ENCODE data around the gene KLF16. TPM values are rescaled to one million over a fixed set of nuclear protein-coding genes. Genes with fewer than 3 reads are reported as not detected.
"Not testable (repeated sequence)": the region's sequence is repeated elsewhere in the genome, so short reads cannot be mapped to it uniquely, and the experiment has no call there.

KLF16 gene
- total and polyA plus RNA-seq, 11 donors: 2.9 to 19.7 (median 9.2) TPM

DNA sequence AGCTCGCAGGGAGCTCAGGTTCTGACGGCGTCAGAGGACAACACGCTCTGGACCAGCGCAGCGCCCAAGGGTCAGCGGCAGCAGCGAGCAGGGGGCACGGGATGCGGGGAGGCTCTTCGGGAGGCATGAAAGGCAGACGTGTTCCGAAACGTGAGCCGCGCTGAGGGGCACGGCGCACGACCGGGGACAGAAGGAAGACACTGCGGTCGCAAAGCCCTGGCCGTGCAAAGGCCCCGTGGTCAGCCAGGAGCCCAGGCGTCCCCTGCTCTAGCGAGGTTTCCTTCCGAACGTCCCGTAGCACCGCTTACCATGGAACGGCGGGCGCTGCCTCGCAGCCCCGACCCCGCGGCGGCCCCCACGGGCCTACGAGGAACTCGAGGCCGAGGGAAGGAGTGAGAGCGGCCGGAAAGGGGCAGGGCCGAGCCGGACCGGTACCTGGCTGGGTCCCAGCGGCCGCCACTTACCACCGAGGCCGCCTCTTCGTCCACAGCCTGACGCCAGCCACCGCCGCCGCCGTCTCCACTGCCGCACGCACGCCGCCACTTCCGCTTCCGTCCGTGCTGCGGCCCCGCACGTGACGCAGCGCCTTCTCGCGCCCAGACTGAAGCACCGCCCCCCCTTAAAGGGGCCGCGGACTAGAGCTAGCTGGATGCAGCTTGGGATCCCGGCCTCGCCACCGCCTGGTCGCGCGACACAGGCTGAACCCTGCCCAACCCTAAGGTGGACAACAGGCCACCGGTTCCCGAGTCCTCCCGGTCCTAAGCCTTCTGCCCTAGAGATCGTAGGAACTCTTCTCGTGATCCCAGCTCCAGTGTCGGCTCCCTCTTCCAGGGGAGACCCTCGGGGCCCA is 12.5 kb upstream of the KLF16 start:
- Histone ChIP-seq H3K27me3 (no peaks in the 10 kb centered on the region), H3K36me3 (peaks cover 0 to 27% (median 16%) of the 10 kb centered on the region in 9 donors), H3K4me1 (peaks cover 11 to 67% (median 49%) of the 10 kb centered on the region in 12 donors), H3K27ac (peak overlapping the region; percentile 60 to 98 (median 94)), H3K4me3 (peak overlapping the region; percentile 63 to 100 (median 90)), H3K9me3 (no peaks in the 10 kb centered on the region)
- intact Hi-C loops (cut with DNase I): no loop called here
- DNase-seq: peak; percentile 93 to 96 (median 94)
- 0% methylated on average over 37 to 87 of the region's 87 CpGs for WGBS, 4 donors
- TF ChIP-seq, protein P1, sequence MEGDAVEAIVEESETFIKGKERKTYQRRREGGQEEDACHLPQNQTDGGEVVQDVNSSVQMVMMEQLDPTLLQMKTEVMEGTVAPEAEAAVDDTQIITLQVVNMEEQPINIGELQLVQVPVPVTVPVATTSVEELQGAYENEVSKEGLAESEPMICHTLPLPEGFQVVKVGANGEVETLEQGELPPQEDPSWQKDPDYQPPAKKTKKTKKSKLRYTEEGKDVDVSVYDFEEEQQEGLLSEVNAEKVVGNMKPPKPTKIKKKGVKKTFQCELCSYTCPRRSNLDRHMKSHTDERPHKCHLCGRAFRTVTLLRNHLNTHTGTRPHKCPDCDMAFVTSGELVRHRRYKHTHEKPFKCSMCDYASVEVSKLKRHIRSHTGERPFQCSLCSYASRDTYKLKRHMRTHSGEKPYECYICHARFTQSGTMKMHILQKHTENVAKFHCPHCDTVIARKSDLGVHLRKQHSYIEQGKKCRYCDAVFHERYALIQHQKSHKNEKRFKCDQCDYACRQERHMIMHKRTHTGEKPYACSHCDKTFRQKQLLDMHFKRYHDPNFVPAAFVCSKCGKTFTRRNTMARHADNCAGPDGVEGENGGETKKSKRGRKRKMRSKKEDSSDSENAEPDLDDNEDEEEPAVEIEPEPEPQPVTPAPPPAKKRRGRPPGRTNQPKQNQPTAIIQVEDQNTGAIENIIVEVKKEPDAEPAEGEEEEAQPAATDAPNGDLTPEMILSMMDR (IDR thresholded peaks at IDR 0.05): peak in 3 of 12 donors; percentile 9 to 15 (median 13)
- TF ChIP-seq POLR2A (IDR thresholded peaks at IDR 0.05): peak; percentile 4 to 93
- peak; percentile 81 to 94 (median 93) for ATAC-seq

DNA sequence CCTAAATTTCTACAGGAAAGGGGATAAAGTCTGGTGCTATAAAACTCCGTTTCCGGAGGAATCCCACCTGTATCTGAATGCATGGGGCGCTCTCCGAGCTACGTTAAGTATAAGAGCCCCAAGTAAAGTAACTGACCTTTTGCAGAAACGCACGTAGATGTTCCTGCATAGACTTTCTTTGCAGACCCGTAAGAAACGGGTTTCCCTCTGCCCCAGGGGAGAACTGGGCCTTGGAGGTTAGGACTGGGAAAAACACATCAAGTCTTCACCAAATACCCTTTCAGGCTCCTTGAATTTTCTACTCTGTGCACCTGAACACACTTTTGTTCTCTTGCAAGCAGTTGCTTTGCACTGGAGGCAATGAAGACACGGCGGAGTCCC is 11.9 kb upstream of the KLF16 start:
- peaks cover 0 to 29% (median 14%) of the 10 kb centered on the region in 9 donors for H3K36me3 ChIP-seq
- peak overlapping the region; percentile 63 to 100 (median 90) for H3K4me3 ChIP-seq
- intact Hi-C loops (cut with DNase I); DNase-seq; ATAC-seq; H3K9me3 ChIP-seq; H3K27me3 ChIP-seq: not testable (repeated sequence)
- peak overlapping the region; percentile 60 to 98 (median 94) for H3K27ac ChIP-seq
- 3 to 5% (median 4%) methylated on average over 11 of the region's 11 CpGs for WGBS, 4 donors
- peaks cover 11 to 61% (median 43%) of the 10 kb centered on the region in 12 donors for H3K4me1 ChIP-seq

DNA sequence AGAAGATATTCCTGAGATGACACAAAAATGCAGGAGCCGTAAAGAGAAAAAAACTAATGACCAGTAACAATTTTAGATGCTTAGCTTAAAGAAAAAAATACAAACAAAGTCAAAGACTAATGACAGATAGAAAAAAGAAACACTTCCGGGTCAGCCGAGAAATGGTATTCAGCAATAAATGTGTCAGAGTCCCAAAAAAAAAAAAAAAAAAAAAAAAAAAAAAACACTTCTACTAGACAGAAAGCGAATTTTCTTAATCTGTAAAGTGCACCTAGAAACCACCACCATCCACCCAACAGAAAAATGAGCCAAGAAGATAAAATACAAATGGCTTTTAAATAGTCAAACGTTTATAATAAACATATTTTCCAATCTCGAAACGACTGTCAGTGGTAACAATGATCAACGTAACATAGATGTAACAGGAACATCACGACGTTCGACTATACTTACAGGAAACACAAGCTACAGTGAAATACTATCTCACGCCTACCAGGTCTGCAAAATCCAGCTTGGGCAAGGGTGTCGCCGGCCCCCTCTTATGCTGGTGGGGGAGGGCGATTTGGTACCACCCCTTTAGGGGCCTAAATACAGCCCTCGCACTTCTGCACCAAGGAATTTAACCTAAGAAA is 11.3 kb upstream of the KLF16 start:
- 8 to 18% (median 13%) methylated on average over 16 of the region's 16 CpGs for WGBS, 4 donors

More for the DNA sequence above, 11.3 kb upstream of the KLF16 start:
- peak overlapping the region; percentile 63 to 100 (median 90) for H3K4me3 ChIP-seq
- DNase-seq (no peak), ATAC-seq (no peak)
- intact Hi-C loops (cut with DNase I): no loop called here
- no peaks in the 10 kb centered on the region for H3K27me3 ChIP-seq
- TF ChIP-seq, protein P1 (IDR thresholded peaks at IDR 0.05): no peak
- no peak for TF ChIP-seq POLR2A (IDR thresholded peaks at IDR 0.05)
- H3K9me3 ChIP-seq: no peaks in the 10 kb centered on the region
- H3K27ac ChIP-seq: peak overlapping the region; percentile 87 to 98 (median 94)
- H3K36me3 ChIP-seq: peaks cover 0 to 25% (median 10%) of the 10 kb centered on the region in 9 donors
- H3K4me1 ChIP-seq: peaks cover 11 to 58% (median 41%) of the 10 kb centered on the region in 12 donors
